ENCODE results near the gene SSTR5. TPM values are rescaled to one million over a fixed set of nuclear protein-coding genes. Genes with fewer than 3 reads are reported as not detected.

Gene SSTR5
- total RNA-seq, 1 donor from 2014 or later: not detected

- no peak overlapping the region for H3K4me3 ChIP-seq
- H3K27ac ChIP-seq: no peak overlapping the region
- H3K9me3 ChIP-seq: no peaks in the 10 kb centered on the region
- ATAC-seq: no peak
- H3K36me3 ChIP-seq: no peaks in the 10 kb centered on the region
- DNase-seq: no peak
- TF ChIP-seq CTCF (IDR thresholded peaks at IDR 0.05): no peak
- peaks cover 54% of the 10 kb centered on the region for H3K27me3 ChIP-seq (ENCODE audit: low read depth)
- no peaks in the 10 kb centered on the region for H3K4me1 ChIP-seq
- intact Hi-C loops (cut with DNase I): no loop called here
Measured at GRCh38 chr16:1040346-1040745, 32.2 kb upstream of the SSTR5 start.

- intact Hi-C loops (cut with DNase I): no loop called here
- no peak for DNase-seq
Measured at GRCh38 chr16:1042049-1042744, 30.4 kb upstream of the SSTR5 start.

GRCh38 chr16:1042866-1043265 lies 29.7 kb upstream of the SSTR5 start:
- Histone ChIP-seq H3K4me3 (no peak overlapping the region), H3K9me3 (no peaks in the 10 kb centered on the region), H3K36me3 (no peaks in the 10 kb centered on the region), H3K4me1 (no peaks in the 10 kb centered on the region), H3K27me3 (ENCODE audit: low read depth) (peaks cover 55% of the 10 kb centered on the region), H3K27ac (no peak overlapping the region)
- DNase-seq (no peak), ATAC-seq (no peak)
- no peak for TF ChIP-seq CTCF (IDR thresholded peaks at IDR 0.05)
- intact Hi-C loops (cut with DNase I): no loop called here

More at GRCh38 chr16:1042049-1042744, 30.4 kb upstream of the SSTR5 start:
- H3K27ac ChIP-seq: no peak overlapping the region
- no peak overlapping the region for H3K4me3 ChIP-seq
- no peak for TF ChIP-seq CTCF (IDR thresholded peaks at IDR 0.05)
- no peaks in the 10 kb centered on the region for H3K9me3 ChIP-seq
- peaks cover 57% of the 10 kb centered on the region for H3K27me3 ChIP-seq (ENCODE audit: low read depth)
- no peaks in the 10 kb centered on the region for H3K36me3 ChIP-seq
- no peaks in the 10 kb centered on the region for H3K4me1 ChIP-seq
- ATAC-seq: no peak

GRCh38 chr16:1043881-1044451 lies 28.6 kb upstream of the SSTR5 start:
- H3K4me3 ChIP-seq: no peak overlapping the region
- TF ChIP-seq CTCF (IDR thresholded peaks at IDR 0.05): no peak
- no peak for DNase-seq
- intact Hi-C loops (cut with DNase I): no loop called here
- no peak for ATAC-seq
- H3K27ac ChIP-seq: no peak overlapping the region
- H3K27me3 ChIP-seq (ENCODE audit: low read depth): peaks cover 60% of the 10 kb centered on the region
- H3K9me3 ChIP-seq: no peaks in the 10 kb centered on the region
- no peaks in the 10 kb centered on the region for H3K4me1 ChIP-seq
- H3K36me3 ChIP-seq: no peaks in the 10 kb centered on the region

- Histone ChIP-seq H3K4me3 (no peak overlapping the region), H3K9me3 (no peaks in the 10 kb centered on the region), H3K27me3 (ENCODE audit: low read depth) (peaks cover 60% of the 10 kb centered on the region), H3K36me3 (no peaks in the 10 kb centered on the region), H3K27ac (no peak overlapping the region), H3K4me1 (no peaks in the 10 kb centered on the region)
- ATAC-seq: no peak
- TF ChIP-seq CTCF (IDR thresholded peaks at IDR 0.05): no peak
- no peak for DNase-seq
- intact Hi-C loops (cut with DNase I): no loop called here
Measured at GRCh38 chr16:1044460-1045309, 27.9 kb upstream of the SSTR5 start.
